ENCODE results near the gene ARRB1. TPM values are rescaled to one million over a fixed set of nuclear protein-coding genes. Genes with fewer than 3 reads are reported as not detected.
"Not testable (repeated sequence)": the region's sequence is repeated elsewhere in the genome, so short reads cannot be mapped to it uniquely, and the experiment has no call there.

The ARRB1 gene
- total RNA-seq, 1 experiment from 2014 or later: 3.6 TPM

DNA sequence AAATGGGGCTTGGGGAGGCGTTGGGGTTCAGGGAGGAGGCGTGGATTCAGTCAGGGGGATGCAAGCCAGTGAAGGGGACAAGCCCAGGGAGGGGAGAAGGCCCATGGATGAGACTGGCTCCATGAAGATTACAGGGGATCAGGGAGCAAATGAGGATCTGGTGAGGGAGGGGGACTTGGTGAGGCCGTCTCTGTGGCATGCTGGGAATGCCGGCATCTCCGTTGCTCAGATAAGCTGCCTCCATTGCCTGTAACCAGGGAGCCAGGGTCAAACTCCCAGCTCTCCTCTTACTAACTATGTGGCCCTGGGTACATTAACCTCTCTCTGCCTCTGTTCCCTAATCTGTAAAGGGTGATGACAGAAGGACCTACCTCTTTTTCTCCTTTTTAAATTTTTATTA, 72.2 kb downstream of the ARRB1 start:
- no peak for DNase-seq (ENCODE audit: low read depth in 1 of 2, low spot score in 2 of 2)
- no peak overlapping the region for H3K4me3 ChIP-seq
- H3K4me1 ChIP-seq (replicated peaks): no peaks in the 10 kb centered on the region
- H3K36me3 ChIP-seq: no peaks in the 10 kb centered on the region
- H3K27ac ChIP-seq: no peak overlapping the region
- no peaks in the 10 kb centered on the region for H3K27me3 ChIP-seq (replicated peaks)
- no peaks in the 10 kb centered on the region for H3K9me3 ChIP-seq (replicated peaks)

DNA sequence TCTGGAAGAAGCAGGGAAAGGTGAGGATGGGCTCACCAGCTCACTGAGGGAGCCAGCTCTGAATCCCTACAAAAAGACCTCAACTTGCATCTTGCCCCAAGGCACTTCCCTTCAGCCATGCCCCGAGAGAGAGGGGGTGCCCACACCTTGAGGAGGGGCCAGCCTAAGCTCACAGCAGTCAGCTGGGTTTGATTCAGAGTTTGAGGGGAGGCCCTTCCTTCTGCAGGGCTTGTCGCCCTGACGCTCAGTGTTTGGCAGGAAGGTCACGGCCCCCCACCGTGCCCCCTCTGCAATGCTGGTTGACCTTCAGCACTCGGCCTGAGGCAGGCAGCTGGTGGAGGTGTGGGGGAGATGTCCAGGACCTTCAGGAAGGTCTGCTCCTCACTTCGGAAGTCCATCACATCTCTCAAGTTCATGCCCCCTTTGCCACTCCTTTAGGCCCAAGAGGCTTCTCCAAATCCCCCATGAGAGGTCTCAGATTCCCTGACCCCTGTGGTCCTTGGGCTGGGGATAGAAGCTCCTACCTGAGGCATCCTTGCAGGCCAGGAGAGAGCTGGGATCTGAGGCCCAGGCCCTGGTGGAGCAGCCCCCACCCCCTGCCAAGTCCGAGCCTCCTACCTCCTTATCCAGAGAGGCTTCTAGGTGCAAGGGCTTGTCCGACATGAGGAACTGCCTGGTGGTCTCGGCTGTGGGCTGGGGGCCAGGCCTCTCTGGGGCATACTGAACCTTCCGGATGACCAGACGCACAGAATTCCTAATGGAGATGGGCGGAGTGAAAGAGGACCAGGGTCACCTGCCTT, 73.3 kb downstream of the ARRB1 start:
- no peaks in the 10 kb centered on the region for H3K4me1 ChIP-seq (replicated peaks)
- H3K4me3 ChIP-seq: no peak overlapping the region
- H3K9me3 ChIP-seq (replicated peaks): no peaks in the 10 kb centered on the region
- DNase-seq (ENCODE audit: low read depth in 1 of 2, low spot score in 2 of 2): no peak
- H3K36me3 ChIP-seq: no peaks in the 10 kb centered on the region
- H3K27me3 ChIP-seq (replicated peaks): no peaks in the 10 kb centered on the region
- H3K27ac ChIP-seq: no peak overlapping the region

DNA sequence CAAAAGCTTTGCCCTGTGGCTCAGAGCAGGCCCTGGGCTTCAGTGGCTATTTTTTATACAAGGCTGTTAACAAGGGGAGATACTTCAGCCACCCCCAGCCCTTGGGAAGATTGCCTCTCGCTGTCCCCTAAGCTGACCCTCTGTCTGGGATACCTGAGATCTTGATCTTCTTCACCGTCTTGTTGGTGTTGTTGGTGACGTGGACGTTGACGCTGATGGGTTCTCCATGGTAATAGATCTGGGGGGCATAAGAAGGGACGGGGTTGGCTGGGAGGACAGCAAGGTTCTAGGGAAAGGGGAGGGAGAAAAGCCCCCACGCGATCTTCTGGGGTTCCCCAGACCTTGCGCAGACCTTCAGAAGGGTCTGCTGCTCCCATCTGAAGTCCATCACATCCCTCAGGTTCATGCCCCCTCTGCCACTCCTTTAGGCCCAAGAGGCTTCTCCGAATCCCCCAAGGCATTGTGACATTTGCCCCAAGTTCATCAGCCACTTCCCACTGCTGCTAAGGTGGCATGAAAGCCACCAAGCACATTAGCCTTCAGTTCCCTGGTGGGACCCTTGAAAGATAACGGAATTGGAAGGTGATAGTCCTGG, 74.2 kb downstream of the ARRB1 start:
- Histone ChIP-seq H3K36me3 (no peaks in the 10 kb centered on the region), H3K27me3 (replicated peaks) (no peaks in the 10 kb centered on the region), H3K9me3 (replicated peaks) (no peaks in the 10 kb centered on the region), H3K4me1 (replicated peaks) (no peaks in the 10 kb centered on the region), H3K27ac (no peak overlapping the region), H3K4me3 (no peak overlapping the region)
- no peak for DNase-seq (ENCODE audit: low read depth in 1 of 2, low spot score in 2 of 2)

- Histone ChIP-seq H3K27me3 (replicated peaks) (no peaks in the 10 kb centered on the region), H3K4me3 (no peak overlapping the region), H3K36me3 (no peaks in the 10 kb centered on the region), H3K27ac (no peak overlapping the region), H3K9me3 (replicated peaks) (no peaks in the 10 kb centered on the region), H3K4me1 (replicated peaks) (no peaks in the 10 kb centered on the region)
- DNase-seq (ENCODE audit: low read depth in 1 of 2, low spot score in 2 of 2): no peak
Observed at GRCh38 chr11:75276686-75277085, 74.8 kb downstream of the ARRB1 start.

- H3K27me3 ChIP-seq (replicated peaks): no peaks in the 10 kb centered on the region
- H3K4me3 ChIP-seq: no peak overlapping the region
Observed at GRCh38 chr11:75276186-75276585, 75.3 kb downstream of the ARRB1 start.

DNA sequence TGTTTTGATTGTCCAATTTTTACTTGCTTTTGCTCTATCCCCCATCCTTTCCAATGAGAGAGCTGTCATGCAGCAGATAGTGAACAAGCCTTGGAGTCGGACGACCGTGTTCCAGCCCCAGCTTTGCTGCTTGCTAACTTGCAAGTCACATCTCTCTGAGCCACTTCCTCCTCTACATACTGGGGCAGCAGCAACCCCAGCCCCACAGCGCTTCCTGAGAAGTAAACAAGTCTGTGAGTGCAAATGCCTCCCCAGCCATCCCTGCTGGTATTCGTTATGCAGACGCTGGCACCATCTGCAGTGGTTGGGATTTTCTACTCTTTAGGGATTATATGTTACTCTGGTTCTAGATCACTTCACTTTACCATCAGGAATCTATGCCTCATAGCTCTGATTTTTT, 75.9 kb downstream of the ARRB1 start:
- DNase-seq (ENCODE audit: low read depth in 1 of 2, low spot score in 2 of 2): no peak
- Histone ChIP-seq H3K36me3 (no peaks in the 10 kb centered on the region), H3K9me3 (replicated peaks) (no peaks in the 10 kb centered on the region), H3K27me3 (replicated peaks) (no peaks in the 10 kb centered on the region), H3K4me1 (replicated peaks) (no peaks in the 10 kb centered on the region), H3K4me3 (no peak overlapping the region), H3K27ac (no peak overlapping the region)

More at GRCh38 chr11:75276186-75276585, 75.3 kb downstream of the ARRB1 start:
- H3K36me3 ChIP-seq: no peaks in the 10 kb centered on the region
- H3K4me1 ChIP-seq (replicated peaks): no peaks in the 10 kb centered on the region
- DNase-seq (ENCODE audit: low read depth in 1 of 2, low spot score in 2 of 2): no peak
- H3K9me3 ChIP-seq (replicated peaks): no peaks in the 10 kb centered on the region
- no peak overlapping the region for H3K27ac ChIP-seq

GRCh38 chr11:75274716-75275115, 76.7 kb downstream of the ARRB1 start:
- not testable (repeated sequence) for H3K27ac ChIP-seq; H3K27me3 ChIP-seq (replicated peaks); DNase-seq (ENCODE audit: low read depth in 1 of 2, low spot score in 2 of 2); H3K36me3 ChIP-seq; H3K4me3 ChIP-seq; H3K9me3 ChIP-seq (replicated peaks); H3K4me1 ChIP-seq (replicated peaks)

GRCh38 chr11:75273411-75274391, 77.8 kb downstream of the ARRB1 start:
- no peaks in the 10 kb centered on the region for H3K36me3 ChIP-seq
- no peak overlapping the region for H3K27ac ChIP-seq
- H3K4me3 ChIP-seq: no peak overlapping the region
- no peaks in the 10 kb centered on the region for H3K4me1 ChIP-seq (replicated peaks)
- H3K9me3 ChIP-seq (replicated peaks): no peaks in the 10 kb centered on the region
- no peak for DNase-seq (ENCODE audit: low read depth in 1 of 2, low spot score in 2 of 2)
- no peaks in the 10 kb centered on the region for H3K27me3 ChIP-seq (replicated peaks)

DNA sequence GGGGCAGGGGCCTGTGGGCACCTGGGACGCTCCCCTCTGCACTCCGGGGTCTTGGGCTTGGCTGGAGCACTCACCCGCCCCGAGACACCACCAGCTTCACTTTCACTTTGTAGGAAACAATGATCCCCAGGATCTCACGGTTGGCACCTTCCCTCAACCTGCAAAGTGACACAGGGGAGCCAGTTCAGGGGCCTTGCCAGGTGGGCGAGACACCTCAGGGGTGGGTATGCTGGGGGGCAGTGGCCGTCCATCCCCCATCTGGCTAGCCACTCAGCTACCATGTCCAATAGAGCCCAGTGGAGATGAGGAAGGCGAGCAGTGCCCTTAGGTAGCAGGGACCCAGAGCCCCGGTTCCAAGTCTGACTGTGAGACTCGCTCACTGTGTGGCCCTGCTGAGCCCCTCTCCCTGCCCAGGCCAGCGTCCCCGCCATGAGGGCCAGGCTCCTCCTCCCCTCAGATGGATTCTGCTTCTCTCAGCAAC, 78.6 kb downstream of the ARRB1 start:
- Histone ChIP-seq H3K27me3 (replicated peaks) (no peaks in the 10 kb centered on the region), H3K4me3 (no peak overlapping the region), H3K9me3 (replicated peaks) (no peaks in the 10 kb centered on the region), H3K36me3 (no peaks in the 10 kb centered on the region), H3K4me1 (replicated peaks) (no peaks in the 10 kb centered on the region), H3K27ac (no peak overlapping the region)
- DNase-seq (ENCODE audit: low read depth in 1 of 2, low spot score in 2 of 2): no peak

GRCh38 chr11:75272391-75272790, 79.1 kb downstream of the ARRB1 start:
- Histone ChIP-seq H3K27me3 (replicated peaks) (no peaks in the 10 kb centered on the region), H3K4me3 (no peak overlapping the region), H3K4me1 (replicated peaks) (no peaks in the 10 kb centered on the region), H3K36me3 (no peaks in the 10 kb centered on the region), H3K9me3 (replicated peaks) (no peaks in the 10 kb centered on the region), H3K27ac (no peak overlapping the region)
- no peak for DNase-seq (ENCODE audit: low read depth in 1 of 2, low spot score in 2 of 2)

GRCh38 chr11:75271730-75272129, 79.7 kb downstream of the ARRB1 start:
- no peak for DNase-seq (ENCODE audit: low read depth in 1 of 2, low spot score in 2 of 2)
- Histone ChIP-seq H3K9me3 (replicated peaks) (no peaks in the 10 kb centered on the region), H3K4me1 (replicated peaks) (no peaks in the 10 kb centered on the region), H3K36me3 (no peaks in the 10 kb centered on the region), H3K4me3 (no peak overlapping the region), H3K27ac (no peak overlapping the region), H3K27me3 (replicated peaks) (no peaks in the 10 kb centered on the region)

- no peak for DNase-seq (ENCODE audit: low read depth in 1 of 2, low spot score in 2 of 2)
Observed at GRCh38 chr11:75270896-75271418, 80.5 kb downstream of the ARRB1 start.

GRCh38 chr11:75269896-75270295, 81.6 kb downstream of the ARRB1 start:
- H3K27ac ChIP-seq: no peak overlapping the region
- no peaks in the 10 kb centered on the region for H3K27me3 ChIP-seq (replicated peaks)
- no peaks in the 10 kb centered on the region for H3K9me3 ChIP-seq (replicated peaks)
- no peak for DNase-seq (ENCODE audit: low read depth in 1 of 2, low spot score in 2 of 2)
- H3K36me3 ChIP-seq: no peaks in the 10 kb centered on the region
- H3K4me1 ChIP-seq (replicated peaks): no peaks in the 10 kb centered on the region
- H3K4me3 ChIP-seq: no peak overlapping the region

More at GRCh38 chr11:75270896-75271418, 80.5 kb downstream of the ARRB1 start:
- H3K36me3 ChIP-seq: no peaks in the 10 kb centered on the region
- H3K4me1 ChIP-seq (replicated peaks): no peaks in the 10 kb centered on the region
- no peak overlapping the region for H3K4me3 ChIP-seq
- no peaks in the 10 kb centered on the region for H3K9me3 ChIP-seq (replicated peaks)
- H3K27ac ChIP-seq: no peak overlapping the region
- no peaks in the 10 kb centered on the region for H3K27me3 ChIP-seq (replicated peaks)
